Endothelial cell of umbilical vein (primary cell): ENCODE measurements around the gene SUMO4. TPM values are rescaled to one million over a fixed set of nuclear protein-coding genes. Genes with fewer than 3 reads are reported as not detected.

Source experiments
- BruUV-seq: library from RNA; stranded (reverse); fragments of 400-500 nt; replicated peaks from 2 replicates; lab custom pipeline; 2021; lab: Mats Ljungman, UMichigan
- CTCF ChIA-PET: fragments of 300-600, 350-600 bp; sonication (Branson Sonifier 250); formaldehyde crosslinking; loops from one replicate; lab custom pipeline; 2021; ENCODE audit warnings: antibody characterized with exemption, inconsistent platforms; lab: Charles Lee
- POLR2A ChIA-PET: fragments of 300-600, 350-600 bp; sonication (Branson Sonifier 250); formaldehyde crosslinking; loops from one replicate; lab custom pipeline; 2021; ENCODE audit warnings: antibody characterized with exemption, inconsistent platforms; lab: Charles Lee
- DNase-seq: peaks from one replicate; pipeline ENCODE4 v3.0.0-alpha.2; 2011; ENCODE audit warnings: low read depth, low spot score
- FAIRE-seq: peaks from 2 replicates; lab custom pipeline; 2011; peaks lifted over from hg19 to GRCh38; lab: Jason Lieb, UNC
- H2AFZ ChIP-seq: 2 replicates; pipeline ENCODE4 v1.6.0; 2012; ENCODE audit warnings: low read depth, low read length, control low read depth, inconsistent platforms
- H3K27ac ChIP-seq: 2 replicates; pipeline ENCODE4 v1.5.1; 2011; ENCODE audit warnings: low read depth, mild to moderate bottlenecking, control low read depth, low read length, moderate library complexity; ENCODE audit not compliant: insufficient read depth
- H3K27me3 ChIP-seq, 2 experiments: 2 replicates each; pipeline versions ENCODE4 v1.6.0 to v1.6.1; 2011; ENCODE audit warnings: low read length in 2 of 2, mixed read lengths in 1 of 2; ENCODE audit not compliant: control insufficient read depth in 2 of 2, insufficient read depth in 2 of 2
- H3K36me3 ChIP-seq, 2 experiments: 2 replicates in 1 of 2; 3 replicates in 1 of 2; pipeline ENCODE4 v1.5.1; 2011; ENCODE audit warnings: low read length in 2 of 2, mild to moderate bottlenecking in 1 of 2, moderate library complexity in 1 of 2; ENCODE audit not compliant: control insufficient read depth in 2 of 2, insufficient read depth in 2 of 2; ENCODE audit errors: extremely low read depth in 1 of 2
- H3K4me1 ChIP-seq: 3 replicates; pipeline ENCODE4 v1.5.1; 2011; ENCODE audit warnings: mild to moderate bottlenecking, low read length; ENCODE audit not compliant: control insufficient read depth, insufficient read depth; ENCODE audit errors: extremely low read depth
- H3K4me2 ChIP-seq: 2 replicates; pipeline ENCODE4 v1.6.1; 2011; ENCODE audit warnings: low read length, control low read depth, mixed read lengths; ENCODE audit not compliant: insufficient read depth
- H3K4me3 ChIP-seq, 3 experiments: fragments of 200-600 bp in 1 of 3; sonication (generic), shearing (Covaris generic) in 1 of 3; replicated peaks in 1 of 3; 2 replicates each; pipeline ENCODE4 v1.5.1; 2011 to 2016; ENCODE audit warnings: control low read depth in 3 of 3, low read length in 3 of 3, mild to moderate bottlenecking in 2 of 3, inconsistent platforms in 1 of 3, low read depth in 1 of 3, moderate library complexity in 1 of 3; ENCODE audit not compliant: insufficient read depth in 1 of 3
- H3K79me2 ChIP-seq: 2 replicates; pipeline ENCODE4 v1.6.0; 2012; ENCODE audit warnings: low read length, inconsistent platforms; ENCODE audit not compliant: control insufficient read depth, insufficient read depth
- H3K9ac ChIP-seq: replicated peaks from 2 replicates; pipeline ENCODE3; 2011; ENCODE audit warnings: low read length, control low read depth; ENCODE audit not compliant: insufficient read depth; ENCODE audit errors: extremely low read depth
- H3K9me1 ChIP-seq: replicated peaks from 3 replicates; pipeline ENCODE4 v1.6.0; 2011; ENCODE audit warnings: mild to moderate bottlenecking, low read length; ENCODE audit not compliant: control insufficient read depth, insufficient read depth; ENCODE audit errors: extremely low read depth
- H3K9me3 ChIP-seq: replicated peaks from 2 replicates; pipeline ENCODE4 v1.5.1; 2012; ENCODE audit warnings: low read length, inconsistent platforms; ENCODE audit not compliant: control insufficient read depth, insufficient read depth
- H4K20me1 ChIP-seq: replicated peaks from 2 replicates; pipeline ENCODE3; 2011; ENCODE audit warnings: mild to moderate bottlenecking, low read length; ENCODE audit not compliant: control insufficient read depth, insufficient read depth; ENCODE audit errors: extremely low read depth
- EZH2 ChIP-seq: IDR thresholded peaks from 2 replicates; pipeline ENCODE4 v1.6.1; 2012; ENCODE audit warnings: borderline replicate concordance, low read depth, mild to moderate bottlenecking, moderate library complexity, low read length, inconsistent platforms; ENCODE audit not compliant: severe bottlenecking
- FOS ChIP-seq: IDR thresholded peaks from 2 replicates; pipeline ENCODE4 v1.6.1; 2011; ENCODE audit warnings: mild to moderate bottlenecking, low read length, moderate library complexity, borderline replicate concordance; ENCODE audit not compliant: insufficient read depth
- GATA2 ChIP-seq: IDR thresholded peaks from 2 replicates; pipeline ENCODE4 v1.7.0; 2011; ENCODE audit warnings: low read depth, mild to moderate bottlenecking, moderate library complexity, mixed read lengths, low read length; ENCODE audit not compliant: insufficient read length, insufficient read depth
- JUN ChIP-seq: IDR thresholded peaks from 2 replicates; pipeline ENCODE4 v1.6.1; 2011; ENCODE audit warnings: borderline replicate concordance, low read depth; ENCODE audit not compliant: insufficient read length, insufficient read depth
- MYC ChIP-seq: IDR thresholded peaks from one replicate; pipeline ENCODE4 v1.6.1; 2011; ENCODE audit warnings: mild to moderate bottlenecking, low read depth, low read length
- POLR2A ChIP-seq: IDR thresholded peaks from 2 replicates; pipeline ENCODE4 v1.6.1; 2012; ENCODE audit warnings: low read depth, mild to moderate bottlenecking, control low read depth, low read length
- POLR2AphosphoS5 ChIP-seq: IDR thresholded peaks from 2 replicates; pipeline ENCODE4 v1.6.1; 2012; ENCODE audit warnings: low read depth, mild to moderate bottlenecking, control low read depth, low read length, moderate library complexity; ENCODE audit not compliant: insufficient read depth
- dilution Hi-C: fragments of 300-500 bp; cut with MboI; formaldehyde crosslinking; loops from one replicate; pipeline ENCODE4 v1.15.0; 2019; ENCODE audit warnings: low sequenced_read_pairs; ENCODE audit not compliant: extremely low pct_ligation_motif_present
- intact Hi-C: fragments of 100-400 bp; cut with micrococcal nuclease; formaldehyde crosslinking; loops from one replicate; pipeline ENCODE4 v1.10.0; 2022
- polyA plus RNA-seq, 4 experiments: library from polyadenylated mRNA; depleted of rRNA in 3 of 4; stranded (reverse) in 3 of 4; unstranded in 1 of 4; fragments of >200 nt; gene quantifications; 2 replicates each; pipeline versions ENCODE4 v1.2.1 to v1.2.3, GENCODE V29; 2011 to 2012; ENCODE audit warnings: missing spikeins in 1 of 4
- total RNA-seq: library from RNA; stranded (reverse); gene quantifications from 2 replicates; pipeline ENCODE4 v1.2.3, GENCODE V29; 2021
- TF ChIP-seq, protein P1 (sequence below): IDR thresholded peaks from 2 replicates; pipeline ENCODE4 v1.6.1; 2011; ENCODE audit not compliant: insufficient read depth, insufficient read length
- TF ChIP-seq, protein P2 (sequence below), 2 donors: IDR thresholded peaks; 1 replicate in 1 of 2; 2 replicates in 1 of 2; pipeline ENCODE4 v1.5.1; 2011; ENCODE audit warnings: low read length in 2 of 2, mild to moderate bottlenecking in 2 of 2, moderate library complexity in 2 of 2, control low read depth in 1 of 2, inconsistent platforms in 1 of 2, low read depth in 1 of 2; ENCODE audit not compliant: insufficient read depth in 1 of 2; ENCODE audit errors: extremely low read depth in 1 of 2

The SUMO4 gene
- total and polyA plus RNA-seq, 2 donors (not counting 3 experiments of a cell fraction or from before 2014, with no cell fraction given) = 0.10 to 2.6 TPM

DNA sequence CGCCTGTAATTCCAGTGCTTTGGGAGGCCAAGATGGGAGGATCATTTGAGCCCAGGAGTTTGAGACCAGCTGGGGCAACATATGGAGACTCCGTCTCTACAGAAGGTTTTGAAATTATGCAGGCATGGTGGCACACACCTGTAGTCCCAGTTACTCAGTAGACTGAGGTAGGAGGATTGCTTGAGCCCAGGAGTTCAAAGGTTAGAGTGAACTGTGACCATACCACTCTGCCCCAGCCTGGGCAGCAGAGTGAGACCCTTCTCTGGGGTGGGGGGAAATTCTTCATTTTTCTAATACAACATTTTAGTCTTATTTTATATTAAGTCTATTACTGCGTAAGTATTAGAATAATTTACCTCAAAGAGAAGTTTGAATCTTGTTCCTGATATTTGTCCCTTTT, 20.1 kb upstream of the SUMO4 start:
- Histone ChIP-seq H3K27ac (no peak overlapping the region), H3K27me3 (no peaks in the 10 kb centered on the region), H3K36me3 (peaks cover 3 to 12% of the 10 kb centered on the region in 2 experiments), H3K4me3 (no peak overlapping the region), H3K4me1 (no peaks in the 10 kb centered on the region), H3K9me1 (no peaks in the 10 kb centered on the region), H3K9me3 (no peaks in the 10 kb centered on the region), H3K9ac (no peak overlapping the region), H2AFZ (no peak overlapping the region), H4K20me1 (peaks cover 2% of the 10 kb centered on the region), H3K4me2 (no peak overlapping the region), H3K79me2 (peaks cover 12% of the 10 kb centered on the region)
- DNase-seq (no peak), FAIRE-seq (no peak)
- dilution Hi-C loops (no loop called here), intact Hi-C loops (no loop called here)
- no peak for TF ChIP-seq GATA2
- TF ChIP-seq MYC = no peak
- TF ChIP-seq, protein P1, sequence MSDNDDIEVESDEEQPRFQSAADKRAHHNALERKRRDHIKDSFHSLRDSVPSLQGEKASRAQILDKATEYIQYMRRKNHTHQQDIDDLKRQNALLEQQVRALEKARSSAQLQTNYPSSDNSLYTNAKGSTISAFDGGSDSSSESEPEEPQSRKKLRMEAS = no peak
- no peak for TF ChIP-seq JUN
- TF ChIP-seq, protein P2, sequence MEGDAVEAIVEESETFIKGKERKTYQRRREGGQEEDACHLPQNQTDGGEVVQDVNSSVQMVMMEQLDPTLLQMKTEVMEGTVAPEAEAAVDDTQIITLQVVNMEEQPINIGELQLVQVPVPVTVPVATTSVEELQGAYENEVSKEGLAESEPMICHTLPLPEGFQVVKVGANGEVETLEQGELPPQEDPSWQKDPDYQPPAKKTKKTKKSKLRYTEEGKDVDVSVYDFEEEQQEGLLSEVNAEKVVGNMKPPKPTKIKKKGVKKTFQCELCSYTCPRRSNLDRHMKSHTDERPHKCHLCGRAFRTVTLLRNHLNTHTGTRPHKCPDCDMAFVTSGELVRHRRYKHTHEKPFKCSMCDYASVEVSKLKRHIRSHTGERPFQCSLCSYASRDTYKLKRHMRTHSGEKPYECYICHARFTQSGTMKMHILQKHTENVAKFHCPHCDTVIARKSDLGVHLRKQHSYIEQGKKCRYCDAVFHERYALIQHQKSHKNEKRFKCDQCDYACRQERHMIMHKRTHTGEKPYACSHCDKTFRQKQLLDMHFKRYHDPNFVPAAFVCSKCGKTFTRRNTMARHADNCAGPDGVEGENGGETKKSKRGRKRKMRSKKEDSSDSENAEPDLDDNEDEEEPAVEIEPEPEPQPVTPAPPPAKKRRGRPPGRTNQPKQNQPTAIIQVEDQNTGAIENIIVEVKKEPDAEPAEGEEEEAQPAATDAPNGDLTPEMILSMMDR (IDR thresholded peaks at IDR 0.05; ENCODE audit: extremely low read depth in 1 of 2, insufficient read depth in 1 of 2, low read depth in 1 of 2, low read length in 2 of 2) = no peak
- no peak for TF ChIP-seq FOS
- TF ChIP-seq POLR2AphosphoS5 = no peak
- TF ChIP-seq POLR2A = no peak
- TF ChIP-seq EZH2 = no peak
- CTCF ChIA-PET = no interaction called here
- no TSS peak for BruUV-seq
- POLR2A ChIA-PET = no interaction called here
